SK-N-SH (cell line): ENCODE results near the gene TBCC. TPM values are rescaled to one million over a fixed set of nuclear protein-coding genes. Genes with fewer than 3 reads are reported as not detected.
A peak's percentile ranks its signal among the peaks of the same experiment; 100 is the strongest.

Experiments used
- CTCF ChIP-seq: fragments of 200-600 bp; sonication (generic); IDR thresholded peaks from 2 replicates; pipeline ENCODE4 v1.6.1; 2017; ENCODE audit warnings: antibody characterized with exemption, mild to moderate bottlenecking, moderate library complexity
- EP300 ChIP-seq, 2 experiments: IDR thresholded peaks; 2 replicates each; pipeline versions ENCODE4 v1.4.0 to v1.6.1; 2012; ENCODE audit warnings: borderline replicate concordance in 1 of 2, low read depth in 1 of 2, low read length in 1 of 2
- FOSL2 ChIP-seq: IDR thresholded peaks from 2 replicates; pipeline ENCODE4 v1.4.0; 2012; ENCODE audit warnings: low read depth, mild to moderate bottlenecking, moderate library complexity, borderline replicate concordance
- FOXM1 ChIP-seq: IDR thresholded peaks from 2 replicates; pipeline ENCODE4 v1.4.0; 2012; ENCODE audit warnings: low read depth, mild to moderate bottlenecking
- GABPA ChIP-seq: IDR thresholded peaks from 2 replicates; pipeline ENCODE4 v1.4.0; 2012; ENCODE audit warnings: low read depth, mild to moderate bottlenecking
- GATA2 ChIP-seq: sonication (generic); formaldehyde crosslinking; IDR thresholded peaks from 2 replicates; pipeline ENCODE4 v1.5.0; 2020; ENCODE audit warnings: mild to moderate bottlenecking, missing genetic modification reagents
- IRF3 ChIP-seq: fragments of 150-350 bp; IDR thresholded peaks from 2 replicates; pipeline ENCODE4 v1.6.1; 2016; ENCODE audit warnings: mild to moderate bottlenecking, low read depth, low read length
- JUND ChIP-seq: IDR thresholded peaks from 2 replicates; pipeline ENCODE4 v1.4.0; 2012
- MAX ChIP-seq: IDR thresholded peaks from 2 replicates; pipeline ENCODE4 v1.4.0; 2012; ENCODE audit warnings: low read depth
- NRF1 ChIP-seq: IDR thresholded peaks from 2 replicates; pipeline ENCODE4 v1.6.1; 2012; ENCODE audit warnings: low read depth, mild to moderate bottlenecking, low read length
- PBX3 ChIP-seq: IDR thresholded peaks from 2 replicates; pipeline ENCODE4; 2012
- RAD21 ChIP-seq: IDR thresholded peaks from 2 replicates; pipeline ENCODE4 v1.6.1; 2012; ENCODE audit warnings: mild to moderate bottlenecking, low read length
- SIN3A ChIP-seq: IDR thresholded peaks from 2 replicates; pipeline ENCODE4 v1.6.1; 2012; ENCODE audit warnings: low read depth, mild to moderate bottlenecking, low read length, moderate library complexity, borderline replicate concordance
- TCF12 ChIP-seq: IDR thresholded peaks from 2 replicates; pipeline ENCODE4 v1.4.0; 2012
- ZBTB33 ChIP-seq: IDR thresholded peaks from 2 replicates; pipeline ENCODE4 v1.4.0; 2012; ENCODE audit warnings: low read depth, borderline replicate concordance
- polyA plus RNA-seq, 3 experiments: library from polyadenylated mRNA; depleted of rRNA; stranded (reverse); fragments of >200 nt; gene quantifications; 2 replicates each; pipeline ENCODE4 v1.2.3, GENCODE V29; 2012

The TBCC gene
- polyA plus RNA-seq, 1 of the 3 experiments (the other 2 are of a cell fraction): 18.2 TPM

GRCh38 chr6:42782689-42783176, 36.8 kb upstream of the TBCC start (continued):
- TF ChIP-seq ZBTB33: 0 out of 2 replicates have a peak, but pooled peaks have one; percentile 11
- TF ChIP-seq GABPA: 0 out of 2 replicates have a peak, but pooled peaks have one; percentile 25
- peak in 1 of 2 experiments; percentile 64; a peak in 1 of 4 replicates for TF ChIP-seq EP300 (IDR thresholded peaks at IDR 0.05; ENCODE audit: borderline replicate concordance in 1 of 2, low read depth in 1 of 2, low read length in 1 of 2)
- TF ChIP-seq MAX: no peak; the same call in none of the 2 replicates
- TF ChIP-seq IRF3: no peak
- TF ChIP-seq SIN3A: no peak
- peak; percentile 58 for TF ChIP-seq FOXM1
- peak; percentile 68 for TF ChIP-seq FOSL2
- no peak; the same call in 1 of the 2 replicates for TF ChIP-seq JUND
- no peak; the same call in 1 of the 2 replicates for TF ChIP-seq PBX3
- no peak for TF ChIP-seq GATA2 (CRISPR knock-in tag)
- TF ChIP-seq TCF12: peak; percentile 46; the same call in 1 of the 2 replicates
- TF ChIP-seq CTCF: no peak
- TF ChIP-seq NRF1: no peak
- no peak for TF ChIP-seq RAD21
- TF ChIP-seq, all 33 proteins: peak for 16
